H1 (cell line): ENCODE data around the gene GAK.

Source experiments
- CEBPB ChIP-seq: IDR thresholded peaks from 2 replicates; pipeline ENCODE4 v1.6.1; 2012; ENCODE audit warnings: low read depth, low read length
- EZH2 ChIP-seq: fragments of 200-600 bp; sonication (generic); IDR thresholded peaks from 2 replicates; pipeline ENCODE4 v1.7.1; 2012; ENCODE audit warnings: low read depth, mild to moderate bottlenecking, moderate library complexity, low read length, inconsistent platforms; ENCODE audit not compliant: severe bottlenecking
- HDAC2 ChIP-seq, 2 experiments: fragments of 300-600 bp in 1 of 2; sonication (generic) in 1 of 2; IDR thresholded peaks; 2 replicates each; pipeline ENCODE4 v1.6.1; 2011 to 2012; ENCODE audit warnings: low read depth in 2 of 2, low read length in 2 of 2, mild to moderate bottlenecking in 2 of 2, moderate library complexity in 2 of 2, borderline replicate concordance in 1 of 2, inconsistent platforms in 1 of 2

GRCh38 chr4:832108-832507 is 100.0 kb downstream of the GAK start:
- TF ChIP-seq EZH2, result no peak
- TF ChIP-seq CEBPB, result no peak
- TF ChIP-seq HDAC2 (IDR thresholded peaks at IDR 0.05; ENCODE audit: borderline replicate concordance in 1 of 2, low read depth in 2 of 2, low read length in 2 of 2), result no peak
